ENCODE data around the gene LENG1.

GRCh38 chr19:54152267-54152666 lies 7.3 kb downstream of the LENG1 start:
- TF ChIP-seq, protein P1, sequence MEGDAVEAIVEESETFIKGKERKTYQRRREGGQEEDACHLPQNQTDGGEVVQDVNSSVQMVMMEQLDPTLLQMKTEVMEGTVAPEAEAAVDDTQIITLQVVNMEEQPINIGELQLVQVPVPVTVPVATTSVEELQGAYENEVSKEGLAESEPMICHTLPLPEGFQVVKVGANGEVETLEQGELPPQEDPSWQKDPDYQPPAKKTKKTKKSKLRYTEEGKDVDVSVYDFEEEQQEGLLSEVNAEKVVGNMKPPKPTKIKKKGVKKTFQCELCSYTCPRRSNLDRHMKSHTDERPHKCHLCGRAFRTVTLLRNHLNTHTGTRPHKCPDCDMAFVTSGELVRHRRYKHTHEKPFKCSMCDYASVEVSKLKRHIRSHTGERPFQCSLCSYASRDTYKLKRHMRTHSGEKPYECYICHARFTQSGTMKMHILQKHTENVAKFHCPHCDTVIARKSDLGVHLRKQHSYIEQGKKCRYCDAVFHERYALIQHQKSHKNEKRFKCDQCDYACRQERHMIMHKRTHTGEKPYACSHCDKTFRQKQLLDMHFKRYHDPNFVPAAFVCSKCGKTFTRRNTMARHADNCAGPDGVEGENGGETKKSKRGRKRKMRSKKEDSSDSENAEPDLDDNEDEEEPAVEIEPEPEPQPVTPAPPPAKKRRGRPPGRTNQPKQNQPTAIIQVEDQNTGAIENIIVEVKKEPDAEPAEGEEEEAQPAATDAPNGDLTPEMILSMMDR (IDR thresholded peaks at IDR 0.05; ENCODE audit: insufficient read depth, low read length): no peak
- TF ChIP-seq POLR2AphosphoS5 (IDR thresholded peaks at IDR 0.05; ENCODE audit: low read depth) (no peak), GABPA (IDR thresholded peaks at IDR 0.05; ENCODE audit: low read depth) (no peak)

All from HL-60 (cell line).